ENCODE measurements around the gene APOC3.
"Not testable (repeated sequence)": the region's sequence is repeated elsewhere in the genome, so short reads cannot be mapped to it uniquely, and the experiment has no call there.

APOC3 gene

GRCh38 chr11:116793772-116794097 lies 36.0 kb upstream of the APOC3 start:
- no peak overlapping the region for H3K27ac ChIP-seq
- TF ChIP-seq ZFX (IDR thresholded peaks at IDR 0.05): no peak
- no peak for TF ChIP-seq CTCF (conservative IDR thresholded peaks at IDR 0.05)

- no peak for TF ChIP-seq CTCF (conservative IDR thresholded peaks at IDR 0.05)
- TF ChIP-seq ZFX (IDR thresholded peaks at IDR 0.05): no peak
- H3K27ac ChIP-seq: no peak overlapping the region
Observed at GRCh38 chr11:116794851-116795250, 34.9 kb upstream of the APOC3 start.

GRCh38 chr11:116796548-116796947 lies 33.2 kb upstream of the APOC3 start:
- no peak overlapping the region for H3K27ac ChIP-seq
- no peak for TF ChIP-seq ZFX (IDR thresholded peaks at IDR 0.05)
- TF ChIP-seq CTCF (conservative IDR thresholded peaks at IDR 0.05): no peak

- TF ChIP-seq CTCF (conservative IDR thresholded peaks at IDR 0.05): no peak
- no peak for TF ChIP-seq ZFX (IDR thresholded peaks at IDR 0.05)
- no peak overlapping the region for H3K27ac ChIP-seq
Observed at GRCh38 chr11:116797816-116798215, 31.9 kb upstream of the APOC3 start.

GRCh38 chr11:116798368-116798767 lies 31.3 kb upstream of the APOC3 start:
- H3K27ac ChIP-seq: no peak overlapping the region
- TF ChIP-seq ZFX (IDR thresholded peaks at IDR 0.05): no peak
- TF ChIP-seq CTCF (conservative IDR thresholded peaks at IDR 0.05): no peak

- no peak overlapping the region for H3K27ac ChIP-seq
- TF ChIP-seq ZFX (IDR thresholded peaks at IDR 0.05): no peak
Observed at GRCh38 chr11:116800610-116801009, 29.1 kb upstream of the APOC3 start.

GRCh38 chr11:116801662-116802061 lies 28.0 kb upstream of the APOC3 start:
- not testable (repeated sequence) for H3K27ac ChIP-seq

GRCh38 chr11:116804001-116804400 lies 25.7 kb upstream of the APOC3 start:
- no peak overlapping the region for H3K27ac ChIP-seq
- TF ChIP-seq CTCF (conservative IDR thresholded peaks at IDR 0.05) (no peak), ZFX (IDR thresholded peaks at IDR 0.05) (no peak)

All from C4-2B (cell line).